NCI-H2029 (cell line): ENCODE results near the gene SLC26A9.

Source experiments
- DNase-seq: peaks from one replicate; lab custom pipeline; 2025; lab: John Stamatoyannopoulos, UW

The SLC26A9 gene, protein sequence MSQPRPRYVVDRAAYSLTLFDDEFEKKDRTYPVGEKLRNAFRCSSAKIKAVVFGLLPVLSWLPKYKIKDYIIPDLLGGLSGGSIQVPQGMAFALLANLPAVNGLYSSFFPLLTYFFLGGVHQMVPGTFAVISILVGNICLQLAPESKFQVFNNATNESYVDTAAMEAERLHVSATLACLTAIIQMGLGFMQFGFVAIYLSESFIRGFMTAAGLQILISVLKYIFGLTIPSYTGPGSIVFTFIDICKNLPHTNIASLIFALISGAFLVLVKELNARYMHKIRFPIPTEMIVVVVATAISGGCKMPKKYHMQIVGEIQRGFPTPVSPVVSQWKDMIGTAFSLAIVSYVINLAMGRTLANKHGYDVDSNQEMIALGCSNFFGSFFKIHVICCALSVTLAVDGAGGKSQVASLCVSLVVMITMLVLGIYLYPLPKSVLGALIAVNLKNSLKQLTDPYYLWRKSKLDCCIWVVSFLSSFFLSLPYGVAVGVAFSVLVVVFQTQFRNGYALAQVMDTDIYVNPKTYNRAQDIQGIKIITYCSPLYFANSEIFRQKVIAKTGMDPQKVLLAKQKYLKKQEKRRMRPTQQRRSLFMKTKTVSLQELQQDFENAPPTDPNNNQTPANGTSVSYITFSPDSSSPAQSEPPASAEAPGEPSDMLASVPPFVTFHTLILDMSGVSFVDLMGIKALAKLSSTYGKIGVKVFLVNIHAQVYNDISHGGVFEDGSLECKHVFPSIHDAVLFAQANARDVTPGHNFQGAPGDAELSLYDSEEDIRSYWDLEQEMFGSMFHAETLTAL

DNA sequence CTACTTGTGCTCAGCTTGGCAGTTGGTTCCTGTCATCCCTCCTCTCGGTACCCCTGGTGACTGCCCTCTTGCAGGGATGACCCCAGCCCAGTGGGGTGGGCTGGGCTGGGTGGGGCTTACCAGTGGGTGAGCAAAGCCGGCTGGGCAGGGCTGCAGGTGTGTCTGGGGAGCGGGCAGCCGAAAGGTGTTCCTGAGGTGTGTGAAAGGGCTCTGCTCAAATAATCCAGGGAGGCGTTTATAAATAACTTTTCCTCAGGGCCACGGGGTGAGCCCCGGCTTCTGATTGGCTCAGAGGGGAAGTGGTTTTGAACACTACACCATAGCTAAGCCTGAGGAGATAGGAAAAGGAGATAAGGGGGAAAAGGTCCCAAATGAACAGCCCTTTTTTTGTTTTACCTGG is at the start of gene SLC26A9:
SLC26A9 (minus strand) TSS at position 212 of the 400 bp plus-strand sequence. CDS start 7,636 bp downstream, outside the sequence.
- DNase-seq = no peak

DNA sequence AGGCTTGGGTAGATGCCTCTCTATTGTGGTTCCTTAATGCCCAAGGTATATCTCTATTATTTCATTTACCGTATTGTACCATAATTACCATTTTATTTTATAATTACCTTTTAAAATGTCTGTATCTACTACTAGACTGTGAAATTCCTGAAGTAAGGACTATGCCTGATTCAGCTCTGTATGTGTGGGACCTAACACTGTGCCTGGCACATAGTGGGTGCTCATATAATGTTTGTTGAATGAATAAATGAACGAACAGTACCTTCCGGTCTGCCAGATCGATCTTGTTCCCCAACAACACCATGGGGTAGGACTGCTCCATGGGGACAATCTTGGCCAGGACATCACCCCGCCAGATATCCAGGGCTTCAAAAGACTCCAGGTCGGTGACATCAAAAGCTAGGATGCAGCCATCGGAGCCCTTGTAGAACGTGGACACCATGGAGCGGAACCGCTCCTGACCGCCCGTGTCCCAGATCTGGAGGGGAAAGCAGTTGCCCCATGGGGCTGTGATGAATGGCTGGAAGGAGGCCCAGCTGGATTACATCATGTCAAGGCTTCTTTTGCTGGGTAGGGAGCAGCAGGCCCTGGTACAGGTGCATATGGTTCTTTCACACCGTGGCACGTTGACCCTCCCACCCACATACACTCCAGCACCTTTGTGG is 49.1 kb upstream of the SLC26A9 start:
- no peak for DNase-seq

DNA sequence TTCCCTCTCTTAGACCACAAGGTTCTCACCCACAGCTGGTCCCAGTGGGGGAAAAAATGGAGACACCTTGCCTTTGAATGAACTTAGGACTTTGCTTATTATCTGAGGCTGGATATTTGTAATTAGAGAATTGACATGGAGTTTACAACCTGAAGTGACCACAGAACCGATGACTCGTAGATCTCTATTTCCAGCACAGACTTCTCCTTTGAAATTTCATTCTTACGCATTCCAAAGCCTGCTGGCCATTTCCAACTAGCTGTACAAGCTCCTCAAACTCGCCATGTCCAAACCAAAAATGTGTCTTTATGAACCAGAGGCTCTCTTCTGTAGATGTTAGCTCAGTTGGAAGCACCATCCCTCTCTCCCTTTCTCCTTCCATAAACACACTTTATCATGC is 48.0 kb upstream of the SLC26A9 start:
- no peak for DNase-seq

DNA sequence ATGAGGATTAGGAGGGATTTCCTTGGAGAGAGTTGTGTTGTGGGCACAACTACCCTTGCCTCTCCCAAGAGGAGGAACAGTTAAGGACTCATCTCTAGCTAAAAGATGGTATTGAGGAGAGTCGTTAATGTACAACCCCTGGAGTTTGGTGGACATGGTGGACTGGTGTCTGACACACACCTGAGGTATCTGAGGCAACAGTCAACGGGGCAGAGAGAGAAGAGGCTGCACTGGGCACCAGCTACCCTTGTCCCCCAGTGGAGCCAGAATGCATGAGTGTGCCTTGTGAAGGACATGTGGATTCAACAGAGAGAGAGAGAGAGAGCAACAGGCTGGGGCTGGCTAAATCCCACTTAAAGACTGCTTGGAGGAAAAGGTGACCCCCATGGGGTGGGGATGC is 47.0 kb upstream of the SLC26A9 start:
- no peak for DNase-seq

DNA sequence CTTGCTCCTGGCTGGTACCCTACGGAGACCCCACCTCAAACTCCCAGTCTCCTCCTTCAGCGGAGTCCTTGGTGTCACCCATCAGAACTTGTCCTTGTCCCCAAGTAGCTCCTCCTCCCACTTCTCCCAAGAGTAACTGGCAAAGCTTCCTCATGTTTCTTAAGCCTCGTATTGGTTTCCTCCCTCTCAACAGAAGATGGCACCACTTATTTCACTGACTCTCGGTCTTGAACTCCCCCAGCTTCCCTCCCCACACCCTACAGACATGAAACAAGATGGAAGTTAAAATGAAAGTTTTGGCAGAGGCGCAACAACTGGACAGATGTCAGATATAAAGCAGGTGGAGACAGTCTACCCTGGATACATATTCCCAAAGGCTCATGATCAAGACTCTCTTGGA is 46.5 kb upstream of the SLC26A9 start:
- DNase-seq = no peak

DNA sequence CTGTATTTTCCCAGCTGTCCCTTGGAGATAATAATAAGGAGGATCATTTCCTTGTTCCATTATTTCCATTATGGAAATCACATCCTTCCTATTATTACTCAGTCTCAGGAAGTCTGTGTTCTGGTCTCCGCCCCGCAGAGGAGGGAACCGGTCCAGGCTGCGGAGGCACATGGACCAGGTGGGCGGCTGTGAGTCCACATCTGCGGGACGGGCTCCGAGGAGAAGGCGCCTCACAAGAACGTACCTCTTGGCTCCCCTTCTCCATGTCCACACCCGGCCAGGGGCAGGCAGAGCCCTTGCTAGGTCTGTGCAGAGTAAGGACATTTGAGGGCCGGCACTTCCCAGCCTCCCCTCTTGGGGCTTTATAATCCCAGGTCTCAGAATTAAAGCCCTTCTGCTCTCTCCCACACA is 45.3 kb upstream of the SLC26A9 start:
- DNase-seq = no peak

DNA sequence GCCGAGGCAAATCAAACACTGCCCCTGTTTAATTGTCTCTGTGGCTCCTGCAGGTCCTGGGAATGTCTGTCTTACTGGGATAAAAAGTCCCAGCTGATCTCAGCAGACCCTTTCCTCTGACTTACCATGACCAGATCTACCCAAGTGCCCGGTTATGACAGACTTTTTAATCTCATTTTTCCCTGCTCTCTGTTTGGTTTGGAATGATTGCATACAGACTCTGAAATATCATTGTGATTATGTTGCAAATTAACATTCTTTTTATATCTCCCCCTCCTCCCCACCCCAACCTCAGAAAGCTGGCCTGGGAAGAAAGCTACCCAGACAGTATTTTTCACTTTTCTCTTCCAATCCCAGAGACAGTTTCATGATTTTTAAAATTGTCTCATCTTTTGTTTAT is 43.6 kb upstream of the SLC26A9 start:
- DNase-seq = no peak

DNA sequence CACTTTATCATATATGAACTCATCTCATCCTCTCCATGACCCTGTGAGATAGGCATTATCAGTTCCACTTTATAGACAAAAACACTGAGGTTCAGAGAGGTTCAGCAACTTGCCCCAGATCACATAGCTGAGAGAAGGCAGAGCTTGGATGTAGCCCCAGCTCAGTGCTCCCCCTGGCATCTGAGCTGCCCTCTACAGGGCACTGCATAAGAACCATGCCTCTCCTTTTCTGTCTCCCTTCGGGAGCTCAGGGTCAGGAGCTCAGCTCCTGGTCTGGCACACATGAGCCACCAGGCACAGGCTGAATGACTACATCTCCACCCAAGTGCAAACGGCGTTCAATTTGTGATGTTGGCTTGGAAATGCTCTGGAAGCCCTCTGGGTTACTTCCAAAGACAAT is 43.0 kb upstream of the SLC26A9 start:
- no peak for DNase-seq

DNA sequence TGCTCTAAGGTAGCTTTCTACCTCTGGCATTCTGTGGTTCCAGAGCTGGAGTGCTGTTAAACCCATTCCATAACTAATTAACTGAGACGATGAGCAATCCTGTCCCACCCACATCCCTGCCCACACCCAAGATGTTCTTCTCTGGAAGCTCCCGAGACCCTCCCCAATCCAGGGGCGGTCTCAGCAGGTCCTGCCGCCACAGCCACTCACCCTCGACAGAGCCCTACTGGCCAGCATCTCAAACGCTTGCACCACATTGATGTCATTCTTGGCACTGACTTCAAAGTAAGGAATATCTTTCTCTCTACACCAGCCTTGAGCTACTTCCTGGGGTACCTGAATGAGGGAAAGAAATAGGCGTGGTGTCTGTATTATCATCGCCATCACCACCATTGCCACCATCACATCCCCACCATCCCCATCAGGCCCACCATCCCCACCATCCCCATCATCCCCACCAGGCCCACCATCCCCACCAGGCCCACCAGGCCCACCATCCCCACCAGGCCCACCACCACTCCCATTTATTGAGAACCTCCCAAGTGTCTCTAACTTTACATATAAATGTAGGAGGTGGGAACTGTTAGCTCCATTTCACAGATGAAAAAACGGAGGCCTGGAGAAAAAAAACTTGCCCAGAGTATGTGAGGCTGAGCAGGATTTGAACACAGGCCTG is 42.2 kb upstream of the SLC26A9 start:
- no peak for DNase-seq

DNA sequence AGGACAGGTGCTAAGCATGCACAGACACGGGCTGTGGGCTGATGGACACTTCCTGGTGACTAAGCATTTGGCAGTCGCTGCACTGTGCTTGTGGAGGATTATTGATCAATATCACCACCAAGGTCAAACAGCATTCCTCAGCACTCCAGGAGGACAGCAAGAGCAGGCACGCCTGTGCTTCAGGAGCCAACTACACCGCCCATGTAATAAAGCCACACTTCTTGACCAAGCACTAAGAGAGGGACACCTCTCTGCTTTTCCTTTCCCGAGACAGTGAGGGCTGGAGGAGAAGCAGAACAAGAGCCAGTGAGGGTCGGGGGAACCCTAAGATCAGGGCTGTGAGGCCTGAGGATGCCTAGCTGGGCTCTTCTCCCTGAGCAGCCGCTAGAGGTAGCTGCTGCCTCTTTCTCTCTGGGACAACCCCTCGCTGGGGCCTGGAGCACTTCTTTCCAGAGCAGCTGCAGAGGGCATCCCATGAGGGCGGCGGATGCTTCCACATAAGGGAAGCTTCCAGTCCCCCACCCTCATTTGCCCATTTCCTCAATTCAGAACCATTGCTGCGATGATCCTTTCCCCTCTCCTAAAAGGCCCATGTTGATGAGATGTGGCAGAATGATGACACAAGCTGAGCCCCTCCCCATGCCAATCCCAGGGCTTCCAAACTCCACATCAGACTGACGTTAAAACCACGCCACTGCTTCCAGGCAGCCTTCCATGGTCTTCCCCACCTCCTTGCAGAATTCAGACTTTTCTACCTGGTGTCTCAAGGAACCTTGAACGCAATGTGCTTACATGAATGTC is 40.9 kb upstream of the SLC26A9 start:
- DNase-seq = peak; percentile 47

DNA sequence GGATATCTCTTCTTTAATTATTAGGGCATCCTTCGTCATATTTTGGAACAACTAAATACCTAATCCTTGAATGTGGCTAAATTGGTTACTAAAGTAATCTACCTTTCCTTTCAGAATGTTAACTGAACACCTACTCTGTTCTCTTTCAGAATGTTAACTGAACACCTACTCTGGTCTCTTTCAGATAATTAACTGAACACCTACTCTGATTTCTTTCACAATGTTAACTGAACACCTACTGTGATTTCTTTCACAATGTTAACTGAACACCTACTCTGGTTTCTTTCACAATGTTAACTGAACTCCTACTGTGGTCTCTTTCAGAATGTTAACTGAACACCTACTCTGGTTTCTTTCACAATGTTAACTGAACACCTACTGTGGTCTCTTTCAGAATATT is 38.0 kb upstream of the SLC26A9 start:
- DNase-seq = no peak

DNA sequence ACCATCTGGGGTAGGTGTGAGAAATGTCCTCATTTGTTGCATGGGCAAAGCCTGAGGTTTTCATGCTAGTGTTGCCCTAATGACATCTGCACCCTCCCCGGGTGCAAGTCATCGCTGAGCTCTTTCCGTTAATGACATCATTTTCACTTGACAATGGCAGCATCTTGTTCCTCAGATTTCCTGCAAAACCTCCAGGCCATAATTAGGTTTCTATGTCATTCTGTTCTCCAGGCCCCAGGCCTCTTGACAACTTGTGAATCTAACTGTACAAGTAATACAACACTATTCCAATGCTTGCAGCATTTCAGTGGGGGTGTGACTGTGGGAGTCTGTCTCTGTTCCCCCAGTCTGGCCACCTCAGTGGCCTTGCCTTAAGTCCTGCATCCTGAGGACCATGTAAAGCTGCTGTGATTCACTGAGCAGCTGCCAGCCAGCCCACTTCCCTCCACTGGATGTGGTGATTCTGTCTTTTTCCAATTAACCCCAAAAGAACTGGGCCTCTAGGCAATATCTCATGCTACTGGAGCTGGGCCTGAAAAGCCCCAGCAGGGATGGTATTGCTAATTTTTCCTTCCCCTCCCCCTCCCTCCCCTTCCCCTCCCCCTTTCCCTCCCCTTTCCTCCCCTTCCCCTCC is 37.1 kb upstream of the SLC26A9 start:
- DNase-seq = no peak

DNA sequence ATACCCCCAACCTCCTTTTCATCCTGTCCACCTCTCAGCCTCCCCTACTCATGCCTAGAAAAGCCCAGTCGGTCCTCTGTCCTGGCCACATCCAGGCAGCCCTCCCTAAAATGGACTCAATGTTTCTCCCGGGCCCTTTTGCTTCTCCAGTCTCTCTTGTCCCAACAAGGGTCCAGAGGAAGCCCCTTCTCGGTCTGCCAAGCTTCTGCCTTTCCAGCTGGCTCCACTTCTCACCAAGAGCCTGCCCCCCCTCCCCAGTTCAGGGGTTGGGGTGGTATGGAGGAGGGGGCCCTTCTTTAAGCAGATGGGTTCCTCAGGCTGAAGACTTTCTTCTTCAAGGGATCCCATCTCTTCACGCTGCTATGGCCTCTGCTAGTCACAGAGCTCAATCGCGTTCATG is 36.0 kb upstream of the SLC26A9 start:
- DNase-seq = no peak

DNA sequence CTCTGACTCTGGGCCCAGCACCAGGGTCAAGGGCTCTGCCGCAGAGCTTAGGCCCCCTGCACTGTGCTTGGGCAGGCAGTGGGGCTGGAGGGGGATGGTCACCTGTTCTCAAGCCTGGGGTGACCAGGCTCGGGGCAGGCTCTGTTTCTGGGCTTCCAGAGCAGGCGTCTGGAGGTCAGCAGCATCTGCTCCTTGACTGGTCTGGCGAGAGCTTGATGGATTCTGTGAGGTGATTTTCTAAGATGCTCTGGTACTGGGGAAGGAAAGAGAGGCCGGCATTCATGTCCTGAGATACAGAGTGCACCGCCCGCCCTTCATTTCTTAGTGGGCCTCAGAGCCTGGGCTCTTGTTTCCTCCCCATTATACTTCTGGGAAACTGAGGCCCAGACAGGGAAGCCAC is 35.4 kb upstream of the SLC26A9 start:
- DNase-seq = no peak

DNA sequence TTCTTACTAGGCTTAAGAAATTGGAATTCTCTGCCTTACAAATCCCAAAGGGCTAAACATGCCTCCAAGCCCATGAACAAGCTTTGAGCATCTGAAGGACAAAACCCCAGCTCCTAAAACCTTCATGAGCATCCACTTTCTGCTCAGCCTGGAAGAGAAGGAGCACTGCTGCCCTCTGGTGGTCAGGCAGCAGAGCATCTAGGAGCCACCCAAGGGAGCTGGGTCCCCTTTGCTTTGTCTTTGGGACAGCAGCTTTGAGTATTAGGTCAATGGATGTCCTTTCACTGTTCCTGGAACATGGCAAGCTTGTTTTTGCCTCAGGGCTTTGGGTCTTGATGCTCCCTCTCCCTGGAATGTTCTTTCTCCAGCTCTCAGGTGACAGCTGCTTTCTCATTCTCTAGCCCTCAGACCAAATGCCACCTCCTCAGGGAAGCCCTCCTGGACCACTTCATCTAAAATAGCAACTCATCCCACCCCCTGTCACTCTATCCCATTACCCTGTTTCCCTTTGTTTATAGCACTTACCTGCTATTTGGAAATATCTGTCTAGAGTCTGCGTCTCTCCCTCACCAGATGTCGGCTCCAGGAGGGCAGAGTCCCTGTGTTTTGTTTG is 34.3 kb upstream of the SLC26A9 start:
- peak; percentile 62 for DNase-seq

DNA sequence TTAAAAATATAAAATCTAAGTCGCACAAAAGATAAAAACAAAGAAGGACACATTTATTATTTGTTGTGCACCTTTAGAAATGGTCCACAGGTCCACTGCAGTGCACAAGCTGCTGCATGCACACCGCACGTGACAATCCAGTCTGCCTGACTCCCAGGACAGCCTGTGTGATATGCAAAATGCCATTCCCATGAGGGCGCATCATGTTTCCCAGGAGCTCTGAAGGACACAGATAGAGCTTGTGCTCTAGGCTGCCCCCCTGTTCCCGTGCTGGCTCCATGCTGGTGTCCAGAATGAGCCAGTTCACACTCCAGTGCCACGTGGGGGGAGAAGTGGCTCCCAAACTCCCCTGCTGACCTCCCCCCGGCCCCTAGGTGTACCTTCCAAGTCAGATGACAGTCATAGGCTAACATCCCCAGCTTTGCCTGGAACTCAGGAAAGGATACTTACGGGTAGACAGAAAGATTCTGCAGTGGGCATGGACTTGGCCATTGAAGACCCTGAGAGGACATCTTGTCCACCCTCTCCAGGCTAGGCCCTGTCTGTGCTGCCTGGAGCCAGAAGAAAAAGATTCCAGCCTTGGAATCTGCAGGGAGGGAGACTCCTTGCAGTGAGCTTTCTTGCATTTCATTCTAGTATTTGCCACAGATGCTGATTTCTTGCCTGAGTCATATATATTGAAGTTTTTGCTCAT is 33.6 kb upstream of the SLC26A9 start:
- DNase-seq = no peak

DNA sequence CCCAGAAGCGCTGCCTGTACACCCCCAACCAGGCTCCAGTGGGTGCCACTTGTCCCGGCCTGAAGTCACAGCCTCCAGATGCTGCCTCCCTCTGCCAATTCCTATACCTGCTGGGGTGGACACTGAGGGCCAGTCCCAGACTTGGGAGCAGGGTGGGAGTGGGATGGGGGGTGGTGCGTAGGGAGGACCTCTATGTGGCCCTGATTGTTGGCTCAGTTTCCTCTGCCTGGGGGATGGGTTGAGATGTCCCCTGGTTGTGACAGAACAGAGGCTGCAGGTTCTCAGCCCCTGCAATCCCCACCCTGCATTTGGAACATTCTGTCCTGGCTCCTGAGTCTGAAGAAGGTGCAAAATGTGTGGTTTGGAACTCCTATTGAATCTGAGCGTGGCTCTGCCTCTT is 32.8 kb upstream of the SLC26A9 start:
- no peak for DNase-seq

DNA sequence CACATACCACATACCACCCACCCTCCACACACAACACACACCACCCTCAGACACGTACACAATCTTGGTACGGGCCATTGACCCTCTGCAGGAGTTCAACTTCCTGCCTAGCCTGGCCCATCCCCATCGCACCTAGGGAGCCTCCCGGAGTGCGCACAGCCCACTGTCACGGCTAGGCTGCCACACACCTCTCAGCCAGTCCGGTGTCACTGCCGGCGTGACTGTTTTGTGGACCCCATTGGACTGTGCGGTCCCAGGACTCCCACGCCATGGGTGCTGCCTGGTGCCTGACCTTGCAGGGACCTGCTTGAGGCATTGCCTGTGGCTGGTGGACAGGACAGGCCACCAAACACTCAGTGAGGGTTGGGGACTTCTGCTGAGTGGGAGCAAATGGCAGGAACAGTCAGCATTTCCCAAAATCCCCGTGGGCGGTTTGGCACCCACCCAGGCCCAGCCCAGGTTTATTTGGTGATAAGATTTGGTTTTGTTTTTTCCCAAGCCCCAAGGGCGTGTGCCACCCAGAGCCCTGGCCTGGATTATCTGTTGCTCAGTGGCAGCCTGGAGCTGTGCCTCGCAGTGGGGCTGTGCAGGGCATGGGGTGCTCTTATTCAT is 32.2 kb upstream of the SLC26A9 start:
- no peak for DNase-seq

DNA sequence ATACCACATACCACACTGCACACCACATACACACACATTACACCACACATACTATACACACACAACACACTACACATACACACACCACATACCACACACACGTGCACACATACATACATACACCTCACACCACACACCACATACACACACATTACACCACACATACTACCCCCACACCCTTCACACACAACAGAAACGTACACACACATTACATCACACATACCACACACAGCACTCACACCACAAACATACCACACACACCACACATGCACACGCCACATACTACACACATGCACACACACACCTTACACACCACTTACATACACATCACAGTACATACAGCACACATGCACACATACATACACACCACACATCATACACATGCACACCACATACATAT is 31.5 kb upstream of the SLC26A9 start:
- DNase-seq = no peak
